GM23338 (cell line): Measurements from ENCODE around the gene SCFD2.
"Not testable (repeated sequence)": the region's sequence is repeated elsewhere in the genome, so short reads cannot be mapped to it uniquely, and the experiment has no call there.

Source experiments
- CREB1 ChIP-seq: fragments of 250-450 bp; sonication (Bioruptor Pico); IDR thresholded peaks from 2 replicates; pipeline ENCODE4 v1.5.0; 2020; ENCODE audit warnings: low read depth, mild to moderate bottlenecking, moderate library complexity
- EZH2 ChIP-seq: fragments of 200-600 bp; sonication (generic); IDR thresholded peaks from one replicate; pipeline ENCODE4 v1.8.0; 2017; ENCODE audit warnings: antibody characterized with exemption, mild to moderate bottlenecking, low read depth; ENCODE audit not compliant: unreplicated experiment
- EZH2phosphoT487 ChIP-seq: fragments of 200-600 bp; sonication (generic); IDR thresholded peaks from one replicate; pipeline ENCODE4 v1.8.1; 2018; ENCODE audit warnings: antibody characterized with exemption; ENCODE audit not compliant: unreplicated experiment
- JUNB ChIP-seq: IDR thresholded peaks from one replicate; pipeline ENCODE4 v1.6.1; 2016; ENCODE audit warnings: antibody characterized with exemption; ENCODE audit not compliant: unreplicated experiment
- NANOG ChIP-seq: IDR thresholded peaks from 2 replicates; pipeline ENCODE4 v1.6.1; 2016; ENCODE audit warnings: antibody characterized with exemption, borderline replicate concordance
- POLR2AphosphoS5 ChIP-seq: IDR thresholded peaks from 2 replicates; pipeline ENCODE4 v1.6.1; 2016; ENCODE audit warnings: antibody characterized with exemption, low read depth
- REST ChIP-seq: IDR thresholded peaks from one replicate; pipeline ENCODE4 v1.6.1; 2018; ENCODE audit warnings: antibody characterized with exemption; ENCODE audit not compliant: unreplicated experiment
- STAT1 ChIP-seq: IDR thresholded peaks from one replicate; pipeline ENCODE4 v1.6.1; 2016; ENCODE audit warnings: antibody characterized with exemption; ENCODE audit not compliant: unreplicated experiment
- ZNF114 ChIP-seq: fragments of 250-450 bp; sonication (Bioruptor Pico); IDR thresholded peaks from 2 replicates; pipeline ENCODE4 v1.5.0; 2020; ENCODE audit warnings: mild to moderate bottlenecking, moderate library complexity
- ZNF331 ChIP-seq: fragments of 250-450 bp; sonication (Bioruptor Pico); IDR thresholded peaks from 2 replicates; pipeline ENCODE4 v1.5.0; 2020; ENCODE audit warnings: low read depth, mild to moderate bottlenecking, moderate library complexity
- ZNF462 ChIP-seq: fragments of 250-450 bp; sonication (Bioruptor Pico); IDR thresholded peaks from 2 replicates; pipeline ENCODE4 v1.5.0; 2020; ENCODE audit warnings: mild to moderate bottlenecking, moderate library complexity
- TF ChIP-seq, protein P1 (sequence below), 2 experiments: fragments of 200-600 bp in 1 of 2; sonication (generic) in 1 of 2; conservative IDR thresholded peaks; 2 replicates each; pipeline versions ENCODE4 v1.5.1 to v1.6.1; 2016 to 2017; ENCODE audit warnings: antibody characterized with exemption in 2 of 2, low read depth in 2 of 2, mild to moderate bottlenecking in 2 of 2, moderate library complexity in 1 of 2
- TF ChIP-seq, protein P2 (sequence below): IDR thresholded peaks from 2 replicates; pipeline ENCODE4 v1.6.1; 2016; ENCODE audit warnings: antibody characterized with exemption

DNA sequence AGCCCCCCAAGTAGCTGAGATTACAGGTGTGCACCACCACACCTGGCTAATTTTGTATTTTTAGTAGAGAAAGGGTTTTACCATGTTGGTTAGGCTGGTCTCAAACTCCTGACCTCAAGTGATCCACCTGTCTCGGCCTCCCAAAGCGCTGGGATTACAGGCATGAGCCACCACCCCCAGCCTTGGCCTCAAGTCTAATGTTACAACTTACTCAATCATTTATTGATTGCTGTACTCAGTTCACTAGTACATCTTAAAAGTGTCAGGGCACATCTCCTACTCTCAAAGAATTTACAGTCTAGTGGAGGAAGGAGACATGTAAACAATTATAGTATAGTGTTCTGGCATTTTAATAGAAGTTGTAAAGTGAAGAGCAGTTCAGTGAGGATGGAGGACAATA, 19.5 kb downstream of the SCFD2 start:
- TF ChIP-seq, protein P1, sequence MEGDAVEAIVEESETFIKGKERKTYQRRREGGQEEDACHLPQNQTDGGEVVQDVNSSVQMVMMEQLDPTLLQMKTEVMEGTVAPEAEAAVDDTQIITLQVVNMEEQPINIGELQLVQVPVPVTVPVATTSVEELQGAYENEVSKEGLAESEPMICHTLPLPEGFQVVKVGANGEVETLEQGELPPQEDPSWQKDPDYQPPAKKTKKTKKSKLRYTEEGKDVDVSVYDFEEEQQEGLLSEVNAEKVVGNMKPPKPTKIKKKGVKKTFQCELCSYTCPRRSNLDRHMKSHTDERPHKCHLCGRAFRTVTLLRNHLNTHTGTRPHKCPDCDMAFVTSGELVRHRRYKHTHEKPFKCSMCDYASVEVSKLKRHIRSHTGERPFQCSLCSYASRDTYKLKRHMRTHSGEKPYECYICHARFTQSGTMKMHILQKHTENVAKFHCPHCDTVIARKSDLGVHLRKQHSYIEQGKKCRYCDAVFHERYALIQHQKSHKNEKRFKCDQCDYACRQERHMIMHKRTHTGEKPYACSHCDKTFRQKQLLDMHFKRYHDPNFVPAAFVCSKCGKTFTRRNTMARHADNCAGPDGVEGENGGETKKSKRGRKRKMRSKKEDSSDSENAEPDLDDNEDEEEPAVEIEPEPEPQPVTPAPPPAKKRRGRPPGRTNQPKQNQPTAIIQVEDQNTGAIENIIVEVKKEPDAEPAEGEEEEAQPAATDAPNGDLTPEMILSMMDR (conservative IDR thresholded peaks at IDR 0.05; ENCODE audit: low read depth in 2 of 2), result not testable (repeated sequence)
- TF ChIP-seq REST; POLR2AphosphoS5; STAT1; CREB1 (CRISPR knock-in tag); EZH2; JUNB; EZH2phosphoT487; ZNF114 (CRISPR knock-in tag); NANOG; ZNF331 (CRISPR knock-in tag); ZNF462 (CRISPR knock-in tag): not testable (repeated sequence)
- TF ChIP-seq, protein P2, sequence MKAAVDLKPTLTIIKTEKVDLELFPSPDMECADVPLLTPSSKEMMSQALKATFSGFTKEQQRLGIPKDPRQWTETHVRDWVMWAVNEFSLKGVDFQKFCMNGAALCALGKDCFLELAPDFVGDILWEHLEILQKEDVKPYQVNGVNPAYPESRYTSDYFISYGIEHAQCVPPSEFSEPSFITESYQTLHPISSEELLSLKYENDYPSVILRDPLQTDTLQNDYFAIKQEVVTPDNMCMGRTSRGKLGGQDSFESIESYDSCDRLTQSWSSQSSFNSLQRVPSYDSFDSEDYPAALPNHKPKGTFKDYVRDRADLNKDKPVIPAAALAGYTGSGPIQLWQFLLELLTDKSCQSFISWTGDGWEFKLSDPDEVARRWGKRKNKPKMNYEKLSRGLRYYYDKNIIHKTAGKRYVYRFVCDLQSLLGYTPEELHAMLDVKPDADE, result not testable (repeated sequence)
